GM21619 (cell line): ENCODE data around the gene STK38L.
"Not testable (repeated sequence)": the region's sequence is repeated elsewhere in the genome, so short reads cannot be mapped to it uniquely, and the experiment has no call there.

ENCODE experiments used
- ATAC-seq: cut with Tn5 transposase; IDR thresholded peaks from one replicate; pipeline ENCODE4 v1.9.1; 2021; ENCODE audit not compliant: unreplicated experiment

The STK38L gene

GRCh38 chr12:27226407-27226929 is 17.6 kb upstream of the STK38L start:
- ATAC-seq = no peak

GRCh38 chr12:27229367-27229766 is 14.7 kb upstream of the STK38L start:
- no peak for ATAC-seq

- not testable (repeated sequence) for ATAC-seq
Measured at GRCh38 chr12:27231374-27231773, 12.7 kb upstream of the STK38L start.

GRCh38 chr12:27233814-27234213 is 10.3 kb upstream of the STK38L start:
- ATAC-seq = no peak

- no peak for ATAC-seq
Measured at GRCh38 chr12:27236498-27236897, 7.6 kb upstream of the STK38L start.

GRCh38 chr12:27237790-27238771 is 6.0 kb upstream of the STK38L start:
- ATAC-seq = peak; percentile 66

GRCh38 chr12:27243006-27243405 is 1.1 kb upstream of the STK38L start:
- ATAC-seq = no peak

GRCh38 chr12:27244689-27245488 is 803 bp downstream of the STK38L start:
- ATAC-seq = no peak

GRCh38 chr12:27246141-27246540 is 2.1 kb downstream of the STK38L start:
- no peak for ATAC-seq

- no peak for ATAC-seq
Measured at GRCh38 chr12:27246774-27247173, 2.7 kb downstream of the STK38L start.

- no peak for ATAC-seq
Measured at GRCh38 chr12:27252934-27253333, 8.8 kb downstream of the STK38L start.

- ATAC-seq = no peak
Measured at GRCh38 chr12:27253347-27253746, 9.3 kb downstream of the STK38L start.

GRCh38 chr12:27255806-27256205 is 11.7 kb downstream of the STK38L start:
- no peak for ATAC-seq

GRCh38 chr12:27257104-27257843 is 13.2 kb downstream of the STK38L start:
- ATAC-seq = no peak

GRCh38 chr12:27260746-27261145 is 16.7 kb downstream of the STK38L start:
- no peak for ATAC-seq

GRCh38 chr12:27261866-27262265 is 17.8 kb downstream of the STK38L start:
- ATAC-seq = no peak

- ATAC-seq = no peak
Measured at GRCh38 chr12:27270148-27270547, 26.1 kb downstream of the STK38L start.

GRCh38 chr12:27271206-27271605 is 27.1 kb downstream of the STK38L start:
- ATAC-seq = no peak

GRCh38 chr12:27272373-27273028 is 28.4 kb downstream of the STK38L start:
- no peak for ATAC-seq

- no peak for ATAC-seq
Measured at GRCh38 chr12:27273114-27273513, 29.0 kb downstream of the STK38L start.
